MM.1S (cell line): ENCODE measurements around the gene POMT2.

ENCODE experiments used
- DNase-seq: peaks from one replicate; pipeline ENCODE4 v3.0.0-alpha.2; 2015
- H2AFZ ChIP-seq: fragments of 300-600 bp; sonication (generic); 2 replicates; pipeline ENCODE4 v1.6.0; 2016; ENCODE audit warnings: antibody characterized with exemption, low read length
- H3F3A ChIP-seq: fragments of 300-600 bp; sonication (generic); 2 replicates; pipeline ENCODE4 v1.6.1; 2016; ENCODE audit warnings: mild to moderate bottlenecking, antibody characterized with exemption, low read length, moderate library complexity, mixed read lengths; ENCODE audit not compliant: insufficient read depth
- H3K27ac ChIP-seq: fragments of 300-600 bp; sonication (generic); 2 replicates; pipeline ENCODE4 v1.5.1; 2016; ENCODE audit warnings: mild to moderate bottlenecking, low read length
- H3K27me3 ChIP-seq: fragments of 300-600 bp; sonication (generic); replicated peaks from 2 replicates; pipeline ENCODE4 v1.6.0; 2016; ENCODE audit warnings: low read length; ENCODE audit not compliant: insufficient read depth
- H3K36me3 ChIP-seq: fragments of 300-600 bp; sonication (generic); replicated peaks from 2 replicates; pipeline ENCODE4 v1.6.1; 2016; ENCODE audit warnings: mild to moderate bottlenecking, low read length, mixed read lengths; ENCODE audit not compliant: insufficient read depth
- H3K4me1 ChIP-seq: fragments of 300-600 bp; sonication (generic); 2 replicates; pipeline ENCODE4 v1.6.1; 2016; ENCODE audit warnings: low read length, mixed read lengths
- H3K4me2 ChIP-seq: fragments of 300-600 bp; sonication (generic); 2 replicates; pipeline ENCODE4 v1.6.0; 2016; ENCODE audit warnings: low read depth, low read length
- H3K4me3 ChIP-seq: fragments of 300-600 bp; sonication (generic); 2 replicates; pipeline ENCODE4 v1.5.1; 2016; ENCODE audit warnings: low read length, mixed read lengths
- H3K79me2 ChIP-seq: fragments of 300-600 bp; sonication (generic); 2 replicates; pipeline ENCODE4 v1.6.1; 2016; ENCODE audit warnings: mixed run types, low read length, mixed read lengths
- H3K9ac ChIP-seq: fragments of 300-600 bp; sonication (generic); 2 replicates; pipeline ENCODE4 v1.6.1; 2016; ENCODE audit warnings: low read length, mixed read lengths
- H3K9me2 ChIP-seq: fragments of 300-600 bp; sonication (generic); replicated peaks from 2 replicates; pipeline ENCODE4 v1.6.1; 2016; ENCODE audit warnings: mild to moderate bottlenecking, low read length, mixed read lengths; ENCODE audit not compliant: insufficient read depth
- H3K9me3 ChIP-seq: fragments of 300-600 bp; sonication (generic); replicated peaks from 2 replicates; pipeline ENCODE4 v1.6.1; 2016; ENCODE audit warnings: mild to moderate bottlenecking, low read length, mixed read lengths; ENCODE audit not compliant: insufficient read depth
- H4K20me1 ChIP-seq: fragments of 300-600 bp; sonication (generic); 2 replicates; pipeline ENCODE4 v1.6.1; 2016; ENCODE audit warnings: mild to moderate bottlenecking, low read length, moderate library complexity, mixed read lengths; ENCODE audit not compliant: insufficient read depth
- EZH2 ChIP-seq: fragments of 300-600 bp; sonication (generic); optimal IDR thresholded peaks from 2 replicates; pipeline ENCODE3; 2017; ENCODE audit warnings: low read depth, mild to moderate bottlenecking, antibody characterized with exemption, low read length, mixed read lengths
- EZH2phosphoT487 ChIP-seq: fragments of 300-600 bp; sonication (generic); IDR thresholded peaks from 2 replicates; pipeline ENCODE4 v1.6.1; 2018; ENCODE audit warnings: antibody characterized with exemption, low read length
- TF ChIP-seq, protein P1 (sequence below): fragments of 300-600 bp; sonication (generic); IDR thresholded peaks from 2 replicates; pipeline ENCODE4 v1.5.1; 2016; ENCODE audit warnings: antibody characterized with exemption, low read length, mixed read lengths

POMT2 gene

DNA sequence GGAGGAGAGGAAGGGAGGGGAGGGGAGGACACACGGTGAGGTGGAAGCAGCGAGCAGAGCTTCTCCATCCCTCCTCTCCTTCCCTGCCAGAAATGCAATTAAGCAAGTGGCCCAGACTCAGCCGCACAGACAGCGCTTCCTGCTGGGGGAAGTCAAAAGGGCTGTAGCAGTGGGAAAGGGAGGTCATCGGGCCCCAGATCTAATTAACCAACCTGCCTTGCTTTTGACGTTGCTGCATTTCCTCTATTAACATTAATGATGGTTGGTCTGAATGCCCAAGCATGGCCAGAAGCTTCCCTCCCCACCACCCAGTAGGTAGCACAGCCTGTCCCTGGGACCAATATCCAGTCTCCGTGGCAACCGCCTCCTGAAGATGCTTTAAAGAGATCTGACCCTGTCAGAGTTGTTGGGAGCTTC is 45.1 kb downstream of the POMT2 start:
- no peaks in the 10 kb centered on the region for H3K9me2 ChIP-seq
- no peaks in the 10 kb centered on the region for H4K20me1 ChIP-seq
- no peak overlapping the region for H2AFZ ChIP-seq
- no peaks in the 10 kb centered on the region for H3F3A ChIP-seq
- H3K9ac ChIP-seq = no peak overlapping the region
- DNase-seq = no peak
- no peaks in the 10 kb centered on the region for H3K79me2 ChIP-seq
- no peaks in the 10 kb centered on the region for H3K4me1 ChIP-seq
- no peak overlapping the region for H3K27ac ChIP-seq
- no peaks in the 10 kb centered on the region for H3K36me3 ChIP-seq
- no peak overlapping the region for H3K4me3 ChIP-seq
- H3K9me3 ChIP-seq = no peaks in the 10 kb centered on the region
- H3K27me3 ChIP-seq = no peaks in the 10 kb centered on the region
- H3K4me2 ChIP-seq = no peak overlapping the region
- TF ChIP-seq, protein P1, sequence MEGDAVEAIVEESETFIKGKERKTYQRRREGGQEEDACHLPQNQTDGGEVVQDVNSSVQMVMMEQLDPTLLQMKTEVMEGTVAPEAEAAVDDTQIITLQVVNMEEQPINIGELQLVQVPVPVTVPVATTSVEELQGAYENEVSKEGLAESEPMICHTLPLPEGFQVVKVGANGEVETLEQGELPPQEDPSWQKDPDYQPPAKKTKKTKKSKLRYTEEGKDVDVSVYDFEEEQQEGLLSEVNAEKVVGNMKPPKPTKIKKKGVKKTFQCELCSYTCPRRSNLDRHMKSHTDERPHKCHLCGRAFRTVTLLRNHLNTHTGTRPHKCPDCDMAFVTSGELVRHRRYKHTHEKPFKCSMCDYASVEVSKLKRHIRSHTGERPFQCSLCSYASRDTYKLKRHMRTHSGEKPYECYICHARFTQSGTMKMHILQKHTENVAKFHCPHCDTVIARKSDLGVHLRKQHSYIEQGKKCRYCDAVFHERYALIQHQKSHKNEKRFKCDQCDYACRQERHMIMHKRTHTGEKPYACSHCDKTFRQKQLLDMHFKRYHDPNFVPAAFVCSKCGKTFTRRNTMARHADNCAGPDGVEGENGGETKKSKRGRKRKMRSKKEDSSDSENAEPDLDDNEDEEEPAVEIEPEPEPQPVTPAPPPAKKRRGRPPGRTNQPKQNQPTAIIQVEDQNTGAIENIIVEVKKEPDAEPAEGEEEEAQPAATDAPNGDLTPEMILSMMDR = no peak
- TF ChIP-seq EZH2 (no peak), EZH2phosphoT487 (no peak)

DNA sequence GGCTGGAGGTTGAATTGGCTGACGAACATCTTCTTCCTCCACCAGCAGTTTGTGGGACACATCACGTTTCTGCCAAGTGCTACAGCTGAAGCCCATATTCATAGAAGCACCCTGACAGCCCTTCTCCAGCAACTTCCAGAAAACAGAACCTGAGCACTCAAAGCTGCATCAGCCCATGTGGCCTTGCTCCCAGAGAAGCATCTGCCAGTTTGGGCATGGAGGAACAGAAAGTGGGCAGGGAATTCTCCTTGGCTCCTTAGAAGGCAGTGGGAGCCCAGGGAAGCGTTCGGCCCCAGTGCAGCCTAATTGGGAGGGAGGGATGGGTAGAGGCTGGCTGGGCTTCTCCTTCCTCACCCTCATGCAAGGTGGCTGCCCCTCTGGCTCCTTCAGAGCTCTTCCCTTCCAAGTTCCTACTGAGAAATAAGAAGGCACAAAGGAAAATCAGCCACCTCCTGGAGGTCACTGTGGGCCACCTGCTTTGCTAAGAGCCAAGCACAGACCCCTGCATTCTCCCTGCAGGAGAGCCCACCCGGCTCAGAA is 45.6 kb downstream of the POMT2 start:
- Histone ChIP-seq H3K9ac (no peak overlapping the region), H2AFZ (no peak overlapping the region), H3K9me3 (no peaks in the 10 kb centered on the region), H3K4me3 (no peak overlapping the region), H3K36me3 (no peaks in the 10 kb centered on the region), H3K9me2 (no peaks in the 10 kb centered on the region), H4K20me1 (no peaks in the 10 kb centered on the region), H3K4me2 (no peak overlapping the region), H3K79me2 (no peaks in the 10 kb centered on the region), H3K27me3 (no peaks in the 10 kb centered on the region; the same call in 1 of the 2 replicates), H3K4me1 (no peaks in the 10 kb centered on the region), H3K27ac (no peak overlapping the region), H3F3A (no peaks in the 10 kb centered on the region)
- TF ChIP-seq EZH2 (no peak), EZH2phosphoT487 (no peak)
- TF ChIP-seq, protein P1 = no peak
- no peak for DNase-seq

GRCh38 chr14:77273796-77274195 is 46.9 kb downstream of the POMT2 start:
- Histone ChIP-seq H3K4me3 (no peak overlapping the region), H3K36me3 (no peaks in the 10 kb centered on the region), H3F3A (no peaks in the 10 kb centered on the region), H2AFZ (no peak overlapping the region), H3K79me2 (no peaks in the 10 kb centered on the region), H3K9me2 (no peaks in the 10 kb centered on the region), H3K4me2 (no peak overlapping the region), H3K27me3 (no peaks in the 10 kb centered on the region; the same call in 1 of the 2 replicates), H3K4me1 (no peaks in the 10 kb centered on the region), H3K27ac (no peak overlapping the region), H4K20me1 (no peaks in the 10 kb centered on the region), H3K9ac (no peak overlapping the region), H3K9me3 (no peaks in the 10 kb centered on the region)
- no peak for DNase-seq
- TF ChIP-seq EZH2phosphoT487 (no peak), EZH2 (no peak)
- TF ChIP-seq, protein P1 = no peak
